CD4-positive, alpha-beta T cell (primary cell): ENCODE results near the gene PHRF1. TPM values are rescaled to one million over a fixed set of nuclear protein-coding genes. Genes with fewer than 3 reads are reported as not detected.

Source experiments
- ATAC-seq: fragments of 200-7000 bp; cut with Tn5 transposase; one replicate; pipeline ENCODE4 v1.10.0; 2022; ENCODE audit warnings: mild to moderate bottlenecking; ENCODE audit not compliant: poor library complexity
- CTCF ChIA-PET: fragments of 350-600 bp; sonication (Branson Sonifier 250); formaldehyde crosslinking; loops from one replicate; lab custom pipeline; 2021; ENCODE audit warnings: antibody characterized with exemption, inconsistent platforms; lab: Charles Lee
- POLR2A ChIA-PET: fragments of 350-600 bp; sonication (Branson Sonifier 250); formaldehyde crosslinking; loops from one replicate; lab custom pipeline; 2021; ENCODE audit warnings: antibody characterized with exemption, inconsistent platforms; lab: Charles Lee
- DNase-seq, 14 experiments: peaks; one replicate each; pipeline ENCODE4 v3.0.0-alpha.2; 2013 to 2020; ENCODE audit warnings: mixed read lengths in 2 of 14
- H3K27ac ChIP-seq, 2 donors: one replicate each; pipeline versions ENCODE4 v1.5.1 to v1.7.0; 2013; ENCODE audit warnings: low read length in 2 of 2, low read depth in 1 of 2, mild to moderate bottlenecking in 1 of 2
- H3K27me3 ChIP-seq, 2 experiments: 1 replicate in 1 of 2; 2 replicates in 1 of 2; pipeline versions ENCODE4 v1.6.1 to v1.7.0; 2013; ENCODE audit warnings: low read length in 2 of 2, control low read depth in 1 of 2, mild to moderate bottlenecking in 1 of 2, moderate library complexity in 1 of 2; ENCODE audit not compliant: insufficient read depth in 2 of 2, control insufficient read depth in 1 of 2
- H3K36me3 ChIP-seq: one replicate; pipeline ENCODE4 v1.6.1; 2013; ENCODE audit warnings: low read length, control low read depth; ENCODE audit not compliant: insufficient read depth
- H3K4me1 ChIP-seq: one replicate; pipeline ENCODE4 v1.6.1; 2013; ENCODE audit warnings: low read length, control low read depth; ENCODE audit not compliant: insufficient read depth
- H3K4me3 ChIP-seq: one replicate; pipeline ENCODE4 v1.5.1; 2013; ENCODE audit warnings: mild to moderate bottlenecking, low read length, moderate library complexity
- H3K9me3 ChIP-seq, 2 experiments: 1 replicate in 1 of 2; 2 replicates in 1 of 2; pipeline versions ENCODE4 v1.6.1 to v1.7.0; 2013; ENCODE audit warnings: low read length in 2 of 2, mild to moderate bottlenecking in 2 of 2, control low read depth in 1 of 2, moderate library complexity in 1 of 2; ENCODE audit not compliant: control insufficient read depth in 1 of 2, insufficient read depth in 1 of 2
- H3K27ac Mint-ChIP-seq: one replicate; pipeline ENCODE4 v1.8.0; 2020; ENCODE audit warnings: mixed read lengths
- H3K27me3 Mint-ChIP-seq: one replicate; pipeline ENCODE4 v1.8.0; 2021; ENCODE audit warnings: mixed read lengths
- H3K36me3 Mint-ChIP-seq: one replicate; pipeline ENCODE4 v1.8.0; 2021; ENCODE audit warnings: low read depth, mixed read lengths
- H3K4me1 Mint-ChIP-seq: one replicate; pipeline ENCODE4 v1.8.0; 2021; ENCODE audit warnings: low read depth, mixed read lengths
- H3K4me3 Mint-ChIP-seq: one replicate; pipeline ENCODE4 v1.8.0; 2020; ENCODE audit warnings: mild to moderate bottlenecking, mixed read lengths
- H3K9me3 Mint-ChIP-seq: one replicate; pipeline ENCODE4 v1.8.0; 2020; ENCODE audit warnings: mixed read lengths
- CTCF ChIP-seq: fragments of 200-600 bp; IDR thresholded peaks from one replicate; pipeline ENCODE4 v1.8.0; 2022; ENCODE audit warnings: antibody characterized with exemption, mild to moderate bottlenecking
- intact Hi-C, 2 experiments: fragments of 100-400 bp; cut with DNase I in 1 of 2; cut with micrococcal nuclease in 1 of 2; formaldehyde crosslinking; loops; one replicate each; pipeline versions ENCODE4 v1.15.1 to v1.9.0; 2023 to 2025; cut with DNase I, micrococcal nuclease
- total RNA-seq, 174 experiments: library from RNA in 2 of 174; stranded (reverse) in 2 of 174; gene quantifications; one replicate each; pipeline ENCODE4 v1.2.3 and lab custom pipeline; 2021 to 2026

PHRF1 gene
- total RNA-seq, 2 experiments from 2014 or later = 37.1 to 37.6 TPM

- CTCF ChIA-PET = no interaction called here
- Histone ChIP-seq H3K9me3 (no peaks in the 10 kb centered on the region), H3K27me3 (no peaks in the 10 kb centered on the region), H3K27ac (no peak overlapping the region), H3K36me3 (peaks cover 26% of the 10 kb centered on the region), H3K4me1 (peaks cover 33% of the 10 kb centered on the region), H3K4me3 (no peak overlapping the region)
- Mint-ChIP-seq H3K36me3 (peaks cover 13% of the 10 kb centered on the region), H3K27ac (no peak overlapping the region), H3K4me1 (peaks cover 10% of the 10 kb centered on the region), H3K27me3 (no peaks in the 10 kb centered on the region), H3K9me3 (no peaks in the 10 kb centered on the region), H3K4me3 (peak overlapping the region; percentile 66)
- peak in 1 of 14 experiments; percentile 42 for DNase-seq
- TF ChIP-seq CTCF = no peak
- no peak for ATAC-seq
- intact Hi-C loops = no loop called here
- POLR2A ChIA-PET = no interaction called here
Observed at GRCh38 chr11:532527-532985, 43.7 kb upstream of the PHRF1 start.

- peaks cover 38% of the 10 kb centered on the region for H3K4me1 ChIP-seq
- no peaks in the 10 kb centered on the region for H3K9me3 ChIP-seq
- H3K36me3 ChIP-seq = peaks cover 26% of the 10 kb centered on the region
- H3K27ac ChIP-seq = no peak overlapping the region
- H3K4me3 Mint-ChIP-seq = peak overlapping the region; percentile 42
- intact Hi-C loops = no loop called here
- H3K27ac Mint-ChIP-seq = no peak overlapping the region
- peaks cover 13% of the 10 kb centered on the region for H3K36me3 Mint-ChIP-seq
- H3K9me3 Mint-ChIP-seq = no peaks in the 10 kb centered on the region
- no peak for TF ChIP-seq CTCF
- ChIA-PET CTCF (no interaction called here), POLR2A (interaction anchor here (1.6 kb wide), 1 partner anchor 14 kb away, joined by 3 read pairs; no protein-coding TSS in a partner anchor)
- H3K27me3 Mint-ChIP-seq = no peaks in the 10 kb centered on the region
- peak in 1 of 14 experiments; percentile 50 for DNase-seq
- no peaks in the 10 kb centered on the region for H3K27me3 ChIP-seq
- peaks cover 15% of the 10 kb centered on the region for H3K4me1 Mint-ChIP-seq
- ATAC-seq = no peak
- no peak overlapping the region for H3K4me3 ChIP-seq
Observed at GRCh38 chr11:532986-533585, 43.2 kb upstream of the PHRF1 start.

- Histone ChIP-seq H3K4me1 (peaks cover 44% of the 10 kb centered on the region), H3K36me3 (peaks cover 26% of the 10 kb centered on the region), H3K27me3 (no peaks in the 10 kb centered on the region), H3K27ac (no peak overlapping the region), H3K9me3 (no peaks in the 10 kb centered on the region), H3K4me3 (peak overlapping the region; percentile 71)
- POLR2A ChIA-PET = interaction anchor here (1.6 kb wide), 1 partner anchor 15 kb away, joined by 3 read pairs; no protein-coding TSS in a partner anchor
- CTCF ChIA-PET = no interaction called here
- Mint-ChIP-seq H3K4me3 (peak overlapping the region; percentile 54), H3K36me3 (peaks cover 13% of the 10 kb centered on the region), H3K4me1 (peaks cover 16% of the 10 kb centered on the region), H3K27ac (no peak overlapping the region), H3K9me3 (no peaks in the 10 kb centered on the region), H3K27me3 (no peaks in the 10 kb centered on the region)
- intact Hi-C loops = no loop called here
- no peak for TF ChIP-seq CTCF
- ATAC-seq (no peak), DNase-seq (peak in 2 of 14 experiments; percentile 32 to 45)
Observed at GRCh38 chr11:533586-534395, 42.5 kb upstream of the PHRF1 start.
